ENCODE data around the gene WNK4.

- TF ChIP-seq CTCF (conservative IDR thresholded peaks at IDR 0.05) (no peak), EZH2 (IDR thresholded peaks at IDR 0.05; ENCODE audit: low read depth) (no peak)
Measured at GRCh38 chr17:42748908-42749798, 31.3 kb upstream of the WNK4 start.
